Activated CD4-positive, alpha-beta T cell treated with anti-CD3 and anti-CD28 coated beads, Interleukin-2, amount 50 U/mL, for 24 hours (primary cell): ENCODE data around the gene MBD5.

Experiments used
- DNase-seq, 2 donors: peaks; one replicate each; pipeline ENCODE4 v3.0.0-alpha.2; 2020; ENCODE audit warnings: low read depth in 1 of 2, low spot score in 1 of 2

Gene MBD5

GRCh38 chr2:148022882-148023281 is 2.0 kb downstream of the MBD5 start:
- DNase-seq = no peak

DNA sequence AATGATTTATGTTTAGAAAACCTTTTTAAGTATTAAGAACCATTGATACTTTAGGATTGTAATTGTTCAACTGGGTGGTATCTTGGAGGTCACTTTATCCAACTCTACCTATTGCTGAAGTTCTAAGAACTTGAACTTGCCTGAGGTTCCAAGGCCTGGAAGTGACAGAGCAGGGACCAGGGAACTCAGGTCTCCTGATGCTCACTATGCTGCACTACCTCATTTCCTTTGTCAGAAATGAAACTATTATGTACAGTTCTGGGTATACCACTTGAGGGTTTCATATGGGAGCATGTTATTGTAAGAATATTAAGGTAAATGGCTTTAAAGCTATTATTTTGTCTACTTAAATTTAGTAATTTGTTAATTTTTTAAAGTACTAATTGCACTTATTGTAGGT is 3.0 kb downstream of the MBD5 start:
- DNase-seq = no peak

DNA sequence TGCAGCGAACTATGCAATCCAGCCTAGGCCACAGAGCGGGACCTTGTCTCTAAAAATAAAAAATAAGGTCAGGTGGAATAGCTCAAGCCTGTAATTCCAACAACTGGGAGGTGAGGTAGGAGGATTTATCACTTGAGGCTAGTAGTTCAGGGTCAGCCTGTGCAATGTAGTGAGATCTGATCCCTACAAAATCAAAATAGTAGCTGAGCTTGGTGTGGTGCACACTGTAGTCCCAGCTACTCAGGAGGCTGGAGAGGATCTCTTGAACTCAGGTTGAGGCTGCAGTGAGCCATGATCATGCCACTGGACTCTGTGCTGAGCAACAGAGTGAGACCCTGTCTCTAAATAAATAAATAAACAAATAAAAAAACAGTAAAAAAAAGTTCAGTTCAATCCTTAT is 5.7 kb downstream of the MBD5 start:
- no peak for DNase-seq

DNA sequence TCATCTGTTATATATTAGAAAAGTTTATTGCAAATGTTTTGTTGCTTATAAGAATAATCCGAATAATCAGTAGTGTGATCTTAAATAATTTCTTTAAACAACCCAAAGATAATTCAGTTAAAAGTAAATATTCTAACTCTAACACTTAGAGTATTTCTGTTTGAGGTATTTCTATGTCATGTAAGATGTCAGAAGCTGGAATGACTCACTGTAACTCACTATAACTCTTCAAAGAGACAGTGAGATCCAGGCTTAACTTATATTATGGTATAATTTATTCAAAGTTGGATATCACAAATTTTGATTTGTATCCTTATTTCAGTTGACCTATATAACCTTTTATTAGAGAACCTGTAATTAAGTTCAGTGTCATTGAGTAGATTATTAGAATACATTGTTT is 6.9 kb downstream of the MBD5 start:
- no peak for DNase-seq

DNA sequence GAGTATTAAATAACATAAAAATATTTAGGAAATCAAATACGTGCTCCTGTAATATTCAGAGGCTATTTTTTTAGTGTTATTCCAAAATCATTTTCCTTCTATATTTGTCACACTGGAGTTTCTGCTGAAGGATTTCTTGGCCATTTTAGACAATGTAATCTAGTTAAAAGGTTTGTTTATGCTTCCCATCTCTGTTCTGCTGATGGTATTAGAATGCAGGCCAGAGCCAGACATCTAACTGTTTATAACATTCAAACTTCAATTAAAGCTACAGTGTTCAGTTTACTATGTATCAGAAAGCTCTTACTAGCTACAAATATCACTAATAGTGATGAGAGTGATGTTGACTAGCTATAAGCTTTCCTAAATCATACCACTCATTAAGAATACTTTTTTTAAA is 7.9 kb downstream of the MBD5 start:
- DNase-seq = no peak

- DNase-seq = no peak
These were observed 10.3 kb downstream of the MBD5 start for GRCh38 chr2:148031152-148031551.

- no peak for DNase-seq
These were observed 11.3 kb downstream of the MBD5 start for GRCh38 chr2:148032215-148032614.

GRCh38 chr2:148039783-148040182 is 18.9 kb downstream of the MBD5 start:
- DNase-seq = no peak

DNA sequence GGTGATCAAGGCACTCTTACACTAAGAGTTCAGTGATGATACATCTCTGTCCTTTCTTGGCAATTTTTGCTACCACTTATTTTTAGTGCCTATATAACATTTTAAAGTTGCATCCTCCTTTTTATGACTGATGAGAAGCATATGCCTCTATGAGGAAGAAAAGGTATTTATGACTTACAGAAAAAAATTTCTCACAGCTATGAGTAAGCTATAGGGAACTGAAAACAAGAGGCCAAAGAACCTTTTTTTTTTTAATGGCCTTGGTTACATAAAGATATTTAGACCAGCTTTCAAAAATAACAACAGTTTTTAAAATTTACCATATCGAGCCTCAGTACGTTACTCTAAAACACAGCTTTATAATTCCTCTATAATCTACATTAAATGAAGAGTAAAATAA is 21.3 kb downstream of the MBD5 start:
- DNase-seq = no peak

GRCh38 chr2:148044322-148044721 is 23.4 kb downstream of the MBD5 start:
- no peak for DNase-seq

- no peak for DNase-seq
These were observed 25.9 kb downstream of the MBD5 start for GRCh38 chr2:148046802-148047201.

DNA sequence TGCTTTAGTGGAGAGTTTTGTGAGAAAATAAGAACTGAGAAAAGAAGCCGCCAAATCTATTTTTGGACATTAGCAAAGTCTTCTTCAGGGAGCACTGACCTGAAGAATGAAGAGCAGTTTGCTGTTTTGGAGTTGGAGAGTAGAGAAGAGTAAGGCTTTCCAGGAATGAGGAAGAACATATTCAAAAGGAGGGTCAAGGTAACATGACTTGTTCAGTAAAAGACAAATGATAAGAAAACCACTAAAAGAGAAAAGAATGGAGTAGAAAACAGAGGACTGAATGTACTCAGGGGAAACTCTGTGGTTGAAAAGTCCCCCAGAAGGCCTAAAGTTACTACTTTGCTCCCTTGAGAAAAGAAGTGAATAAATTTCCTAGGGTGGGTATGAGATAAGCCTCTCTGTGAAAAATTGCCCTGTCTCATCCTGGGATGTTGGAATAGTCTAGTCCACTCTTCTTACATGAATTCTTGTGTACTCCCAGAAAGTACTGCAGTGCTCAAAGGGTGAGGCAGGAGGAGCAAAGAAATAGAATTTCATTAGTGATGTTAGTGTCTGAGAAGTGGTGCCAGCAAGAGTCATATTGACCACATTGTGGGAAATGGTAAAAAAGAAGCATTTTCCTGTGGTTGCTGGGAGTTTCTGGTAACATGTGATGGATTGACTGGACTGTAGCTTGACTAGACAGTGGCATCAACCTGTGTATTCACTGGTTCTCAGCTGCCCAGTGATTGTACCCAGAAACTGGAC is 27.8 kb downstream of the MBD5 start:
- DNase-seq = no peak

DNA sequence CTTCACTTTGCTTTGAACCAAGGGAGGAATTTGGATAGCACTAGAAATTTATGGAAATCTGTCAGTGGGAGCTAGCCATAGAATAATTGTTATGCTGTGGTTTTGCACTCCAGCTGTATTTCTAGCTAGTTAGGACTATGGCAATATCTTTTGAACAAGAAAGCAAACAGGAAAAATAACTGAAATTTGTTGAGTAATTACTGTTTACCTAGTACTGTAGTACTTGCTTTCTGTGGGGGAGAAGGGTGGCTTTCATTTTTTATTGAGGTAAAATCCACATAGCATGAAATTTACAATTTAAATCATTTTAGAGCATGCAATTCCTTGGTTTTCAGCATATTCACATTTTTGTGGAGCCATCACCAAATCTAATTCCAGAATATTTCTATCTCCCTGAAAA is 28.4 kb downstream of the MBD5 start:
- no peak for DNase-seq

GRCh38 chr2:148052687-148053086 is 31.8 kb downstream of the MBD5 start:
- no peak for DNase-seq

DNA sequence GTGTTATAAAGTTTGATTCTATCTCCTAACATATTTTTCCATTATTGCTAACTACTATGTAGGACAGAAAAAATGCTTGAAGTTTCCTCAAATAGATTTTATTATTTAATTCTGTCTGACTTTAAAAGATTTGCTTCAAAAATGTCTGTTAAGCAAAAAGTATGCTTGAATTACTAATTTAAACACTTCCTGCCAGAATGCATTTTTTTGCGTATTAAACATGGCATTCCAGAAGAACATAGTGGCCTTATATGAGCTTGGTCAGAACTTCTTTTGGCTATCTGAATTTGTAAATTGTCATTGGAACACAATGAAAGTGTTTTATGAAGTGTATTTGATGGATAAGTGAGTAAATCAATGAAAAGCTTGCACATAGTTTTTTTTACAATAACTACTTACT is 37.8 kb downstream of the MBD5 start:
- DNase-seq = no peak

DNA sequence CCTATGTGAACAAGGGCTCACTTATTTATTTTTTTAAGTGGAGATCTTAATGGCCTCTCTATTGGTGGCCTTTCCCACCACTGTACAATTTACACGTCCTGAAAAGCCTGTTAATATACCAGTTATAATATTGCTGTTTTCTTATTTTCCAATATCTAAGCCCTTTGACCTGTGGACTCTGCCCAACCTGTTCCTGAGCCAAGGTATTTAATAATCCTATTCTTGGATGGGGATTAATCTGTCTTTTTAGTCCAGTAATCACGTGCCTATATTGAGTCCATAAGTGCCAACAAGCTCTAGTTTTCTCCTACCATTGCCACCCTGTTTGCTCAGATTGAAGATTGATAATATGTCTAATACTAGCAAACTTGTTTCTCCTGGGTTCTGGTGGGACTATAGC is 42.7 kb downstream of the MBD5 start:
- no peak for DNase-seq

GRCh38 chr2:148065936-148066335 is 45.0 kb downstream of the MBD5 start:
- DNase-seq = no peak

GRCh38 chr2:148067801-148068200 is 46.9 kb downstream of the MBD5 start:
- no peak for DNase-seq

- no peak for DNase-seq
These were observed 50.5 kb downstream of the MBD5 start for GRCh38 chr2:148071351-148071750.

DNA sequence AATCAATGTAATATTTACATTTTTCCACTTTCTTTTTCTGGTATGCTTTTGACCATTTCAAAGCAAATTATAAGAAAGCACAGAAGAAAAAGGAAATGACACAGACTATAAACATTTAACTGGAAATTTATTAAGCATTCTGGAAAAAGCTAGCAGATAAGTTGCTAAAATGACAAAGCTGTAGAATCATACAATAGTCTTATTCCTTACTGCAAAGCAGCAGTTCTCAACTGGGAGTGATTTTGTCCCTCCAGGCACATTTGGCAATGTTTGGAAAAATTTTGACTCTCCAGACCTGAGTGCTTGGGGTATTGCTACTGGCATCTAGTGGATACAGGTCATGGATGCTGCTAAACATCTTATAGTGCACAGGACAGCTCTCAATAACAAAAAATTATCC is 75.1 kb downstream of the MBD5 start:
- DNase-seq = no peak

DNA sequence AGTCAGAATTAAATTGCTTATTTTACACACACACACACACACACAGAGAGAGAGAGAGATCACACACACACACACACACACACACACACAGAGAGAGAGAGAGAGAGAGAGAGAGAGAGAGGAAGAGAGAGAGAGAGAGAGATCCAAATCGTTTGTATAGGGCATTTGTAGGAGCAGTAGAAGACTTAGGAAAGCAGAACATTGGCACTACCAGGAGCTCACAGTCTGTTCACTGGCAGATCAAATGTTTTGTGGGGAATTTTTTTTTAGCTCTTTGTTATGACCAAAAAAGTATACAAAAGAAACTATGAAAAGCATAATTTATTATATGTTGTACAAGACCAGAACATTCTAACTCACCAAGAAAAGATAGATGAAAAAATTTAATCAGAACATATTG is 81.8 kb downstream of the MBD5 start:
- DNase-seq = no peak

DNA sequence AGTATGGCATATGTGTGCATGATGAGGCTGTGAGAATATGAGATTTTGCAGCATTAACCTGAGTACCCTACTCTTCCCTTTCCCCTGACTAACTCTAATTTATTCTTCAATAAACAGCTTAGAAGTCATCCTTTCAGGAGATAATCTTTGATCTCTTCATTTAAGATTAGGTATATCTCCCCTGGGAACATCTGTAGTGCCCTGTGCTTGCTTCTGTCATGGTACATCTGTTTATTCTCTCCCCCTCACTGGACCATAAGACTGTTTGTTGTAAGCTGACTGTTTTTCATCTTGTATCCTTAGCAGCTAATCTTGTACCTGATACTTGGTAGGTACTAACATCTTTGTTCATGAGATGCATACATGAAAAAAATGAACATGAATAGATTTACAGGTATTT is 83.1 kb downstream of the MBD5 start:
- no peak for DNase-seq

DNA sequence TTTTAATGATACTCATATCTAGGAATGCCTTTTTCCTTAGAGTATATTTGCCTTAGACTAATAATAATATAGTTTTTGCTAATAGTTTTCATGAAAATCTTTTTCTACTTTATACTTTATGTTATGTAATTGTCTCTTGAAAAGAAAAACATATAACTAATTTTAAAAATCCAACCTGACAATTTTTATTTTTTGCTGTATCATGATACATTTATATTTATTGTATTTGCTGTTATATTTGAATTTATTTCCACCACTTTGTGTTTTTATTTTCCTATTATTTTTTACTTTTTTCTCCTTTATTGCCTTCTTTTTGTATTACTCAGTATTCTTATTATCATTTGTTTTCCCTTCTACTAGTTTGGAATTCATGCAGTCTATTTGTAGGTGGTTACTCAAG is 85.4 kb downstream of the MBD5 start:
- DNase-seq = no peak

DNA sequence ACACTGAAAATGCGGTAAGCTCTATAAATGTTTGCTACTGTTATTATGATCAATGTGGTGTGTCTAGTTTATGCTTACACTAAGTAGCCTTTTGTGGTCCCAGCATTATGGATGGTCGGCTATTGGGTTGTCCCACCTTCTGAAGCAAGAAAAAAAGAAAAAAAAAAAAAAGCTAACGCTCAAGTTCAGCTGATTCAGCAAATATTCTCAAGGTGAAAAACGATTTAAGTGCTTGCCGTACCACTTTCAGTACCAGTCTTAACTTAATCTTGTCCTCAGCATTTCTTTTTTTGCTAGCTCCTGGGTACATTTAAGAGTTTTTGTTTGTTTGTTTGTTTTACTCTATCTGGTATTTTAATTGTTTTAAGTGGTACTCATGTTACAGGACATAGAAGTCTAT is 87.5 kb downstream of the MBD5 start:
- no peak for DNase-seq
